HepG2 (cell line): Measurements from ENCODE around the gene BCAM. TPM values are rescaled to one million over a fixed set of nuclear protein-coding genes. Genes with fewer than 3 reads are reported as not detected.

Experiments
- ATAC-seq: fragments of 200-7000 bp; cut with Tn5 transposase; 3 replicates; pipeline ENCODE4 v1.9.1; 2020; ENCODE audit warnings: mild to moderate bottlenecking, moderate library complexity
- BruUV-seq: library from RNA; stranded (reverse); fragments of 400-500 nt; replicated peaks from 2 replicates; lab custom pipeline; 2021; lab: Mats Ljungman, UMichigan
- CTCF ChIA-PET: fragments of 300-600 bp; formaldehyde crosslinking; extraction: SDS; loops from one replicate; lab custom pipeline; 2021; ENCODE audit warnings: low total read pairs, inconsistent platforms, low intra/inter-chr PET ratio; lab: Yijun Ruan, JAX
- POLR2A ChIA-PET: fragments of 350-600 bp; sonication (Branson Sonifier 250); formaldehyde crosslinking; loops from one replicate; lab custom pipeline; 2020; ENCODE audit warnings: antibody characterized with exemption, inconsistent platforms; lab: Yijun Ruan, JAX
- DNase-seq: peaks from one replicate; pipeline ENCODE4 v3.0.0-alpha.2; 2015; ENCODE audit warnings: low spot score
- FAIRE-seq: peaks from 3 replicates; lab custom pipeline; 2011; peaks lifted over from hg19 to GRCh38; lab: Jason Lieb, UNC
- H2AFZ ChIP-seq: one replicate; pipeline ENCODE4 v1.6.1; 2011; ENCODE audit warnings: low read length, inconsistent platforms
- H3K27ac ChIP-seq: fragments of 300-600 bp; 3 replicates; pipeline ENCODE4 v1.8.0; 2011; ENCODE audit warnings: mixed run types, mild to moderate bottlenecking, mixed read lengths, low read length, inconsistent platforms; ENCODE audit not compliant: insufficient read depth; ENCODE audit errors: extremely low read length
- H3K27me3 ChIP-seq, 2 experiments: fragments of 200-600 bp in 1 of 2; 2 replicates in 1 of 2; 3 replicates in 1 of 2; pipeline versions ENCODE4 v1.6.0 to v1.8.0; 2011; ENCODE audit warnings: low read length in 2 of 2, mild to moderate bottlenecking in 2 of 2, moderate library complexity in 2 of 2, inconsistent platforms in 1 of 2; ENCODE audit not compliant: insufficient read depth in 2 of 2, control insufficient read depth in 1 of 2
- H3K36me3 ChIP-seq, 2 experiments: fragments of 200-600 bp in 1 of 2; replicated peaks in 1 of 2; 2 replicates in 1 of 2; 3 replicates in 1 of 2; pipeline versions ENCODE4 v1.5.1 to v1.8.0; 2011; ENCODE audit warnings: low read length in 2 of 2, inconsistent platforms in 1 of 2; ENCODE audit not compliant: insufficient read depth in 2 of 2, control insufficient read depth in 1 of 2
- H3K4me1 ChIP-seq: 2 replicates; pipeline ENCODE4 v1.5.1; 2012; ENCODE audit warnings: low read length, inconsistent platforms; ENCODE audit not compliant: insufficient read depth
- H3K4me2 ChIP-seq: 2 replicates; pipeline ENCODE4 v1.6.0; 2011; ENCODE audit warnings: low read depth, low read length, inconsistent platforms
- H3K4me3 ChIP-seq, 3 experiments: fragments of 200-600 bp in 1 of 3; sonication (generic), shearing (Covaris generic) in 1 of 3; replicated peaks in 1 of 3; 2 replicates each; pipeline ENCODE4 v1.5.1; 2011 to 2016; ENCODE audit warnings: low read length in 3 of 3, inconsistent platforms in 2 of 3, low read depth in 2 of 3, mild to moderate bottlenecking in 2 of 3, control low read depth in 1 of 3, mixed read lengths in 1 of 3; ENCODE audit not compliant: insufficient read depth in 1 of 3
- H3K79me2 ChIP-seq: one replicate; pipeline ENCODE4 v1.6.1; 2011; ENCODE audit warnings: low read length, inconsistent platforms; ENCODE audit not compliant: insufficient read depth
- H3K9ac ChIP-seq: 2 replicates; pipeline ENCODE4 v1.6.0; 2011; ENCODE audit warnings: mild to moderate bottlenecking, low read depth, low read length, inconsistent platforms; ENCODE audit not compliant: insufficient read depth
- H3K9me3 ChIP-seq: 2 replicates; pipeline ENCODE4 v1.5.1; 2012; ENCODE audit warnings: mild to moderate bottlenecking, low read length
- H4K20me1 ChIP-seq: 2 replicates; pipeline ENCODE4 v1.6.0; 2011; ENCODE audit warnings: inconsistent platforms, mild to moderate bottlenecking, low read length, moderate library complexity; ENCODE audit not compliant: insufficient read depth
- CBX1 ChIP-seq: IDR thresholded peaks from one replicate; pipeline ENCODE4 v1.6.1; 2016; ENCODE audit warnings: antibody characterized with exemption, low read depth
- CERS6 ChIP-seq: sonication (generic); formaldehyde crosslinking; IDR thresholded peaks from 2 replicates; pipeline ENCODE4 v1.5.0; 2020; ENCODE audit warnings: missing genetic modification reagents
- CSRNP2 ChIP-seq: sonication (generic); formaldehyde crosslinking; conservative IDR thresholded peaks from 2 replicates; pipeline ENCODE4 v1.8.0; 2022; ENCODE audit warnings: low read depth, missing genetic modification reagents
- EP300 ChIP-seq, 3 experiments: sonication (generic) in 1 of 3; formaldehyde crosslinking in 1 of 3; IDR thresholded peaks; 2 replicates each; pipeline versions ENCODE4 v1.5.1 to v1.6.1; 2011 to 2020; ENCODE audit warnings: low read depth in 2 of 3, low read length in 2 of 3, borderline replicate concordance in 1 of 3, improper control_type of control experiment in 1 of 3, mild to moderate bottlenecking in 1 of 3, missing genetic modification reagents in 1 of 3, moderate library complexity in 1 of 3
- FOXA1 ChIP-seq, 2 experiments: fragments of 450-650 bp in 1 of 2; sonication (generic) in 1 of 2; formaldehyde crosslinking in 1 of 2; IDR thresholded peaks; 2 replicates each; pipeline versions ENCODE4 v1.4.0 to v1.6.1; 2016 to 2020; ENCODE audit warnings: missing genetic modification reagents in 1 of 2
- IKZF4 ChIP-seq: sonication (generic); formaldehyde crosslinking; IDR thresholded peaks from 2 replicates; pipeline ENCODE4 v1.5.1; 2020; ENCODE audit warnings: borderline replicate concordance, mild to moderate bottlenecking, low read depth, missing genetic modification reagents; ENCODE audit errors: not compliant biosample characterization
- KAT2B ChIP-seq: fragments of 150-350 bp; IDR thresholded peaks from 2 replicates; pipeline ENCODE4 v1.6.1; 2014; ENCODE audit warnings: low read depth, low read length, borderline replicate concordance
- KLF11 ChIP-seq: IDR thresholded peaks from 2 replicates; pipeline ENCODE4 v1.6.1; 2016; ENCODE audit warnings: missing compliant biosample characterization
- MEIS1 ChIP-seq: sonication (generic); formaldehyde crosslinking; IDR thresholded peaks from 2 replicates; pipeline ENCODE4 v1.9.0; 2021; ENCODE audit warnings: mild to moderate bottlenecking, missing genetic modification reagents, moderate library complexity, borderline replicate concordance
- NCOA2 ChIP-seq: sonication (generic); formaldehyde crosslinking; IDR thresholded peaks from 2 replicates; pipeline ENCODE4 v1.8.0; 2022; ENCODE audit warnings: inconsistent platforms
- NR3C1 ChIP-seq: sonication (generic); formaldehyde crosslinking; IDR thresholded peaks from 2 replicates; pipeline ENCODE4 v1.4.0; 2020; ENCODE audit warnings: missing genetic modification reagents
- PPARG ChIP-seq: conservative IDR thresholded peaks from 2 replicates; pipeline ENCODE4 v1.6.1; 2016; ENCODE audit warnings: missing biosample characterization, missing genetic modification reagents
- RFX5 ChIP-seq: IDR thresholded peaks from 2 replicates; pipeline ENCODE4 v1.6.1; 2011; ENCODE audit warnings: low read depth, low read length, improper control_type of control experiment
- SAP130 ChIP-seq: IDR thresholded peaks from 2 replicates; pipeline ENCODE4 v1.6.1; 2016; ENCODE audit warnings: low read depth
- SNAI1 ChIP-seq: sonication (generic); formaldehyde crosslinking; IDR thresholded peaks from 2 replicates; pipeline ENCODE4 v1.5.0; 2020; ENCODE audit warnings: mild to moderate bottlenecking, missing genetic modification reagents, borderline replicate concordance
- SOX5 ChIP-seq: IDR thresholded peaks from 2 replicates; pipeline ENCODE4 v1.6.1; 2016; ENCODE audit warnings: borderline replicate concordance
- TMF1 ChIP-seq: sonication (generic); formaldehyde crosslinking; IDR thresholded peaks from 2 replicates; pipeline ENCODE4 v1.8.1; 2022; ENCODE audit warnings: low read depth, missing genetic modification reagents
- ZBTB7B ChIP-seq: sonication (generic); formaldehyde crosslinking; IDR thresholded peaks from 2 replicates; pipeline ENCODE4 v1.4.0; 2020; ENCODE audit warnings: missing genetic modification reagents
- ZNF484 ChIP-seq: sonication (generic); formaldehyde crosslinking; IDR thresholded peaks from 2 replicates; pipeline ENCODE4 v1.5.1; 2020; ENCODE audit warnings: mild to moderate bottlenecking, low read depth, missing genetic modification reagents, borderline replicate concordance
- ZNF589 ChIP-seq: sonication (generic); formaldehyde crosslinking; conservative IDR thresholded peaks from 2 replicates; pipeline ENCODE4 v1.8.0; 2022; ENCODE audit warnings: mild to moderate bottlenecking, moderate library complexity, missing genetic modification reagents
- ZSCAN21 ChIP-seq: sonication (generic); formaldehyde crosslinking; IDR thresholded peaks from 2 replicates; pipeline ENCODE4 v1.8.0; 2022; ENCODE audit warnings: mild to moderate bottlenecking, missing genetic modification reagents, moderate library complexity, borderline replicate concordance
- WGBS: methylation state at CpG from one replicate; pipeline ENCODE4 v1.1.6; 2017; ENCODE audit warnings: low lambda C conversion rate; 5-methylcytosine and 5-hydroxymethylcytosine counted together
- in situ Hi-C: cut with HindIII; loops from 2 replicates; pipeline ENCODE4 v1.10.0; 2017; ENCODE audit warnings: low pct_unique_long_range_greater_than_20kb; ENCODE audit not compliant: extremely low pct_ligation_motif_present
- intact Hi-C: fragments of 100-400 bp; cut with micrococcal nuclease; formaldehyde crosslinking; loops from one replicate; pipeline ENCODE4 v1.10.0; 2022; ENCODE audit not compliant: unreplicated experiment
- polyA plus RNA-seq, 8 experiments: library from polyadenylated mRNA; depleted of rRNA in 3 of 8; stranded (reverse) in 7 of 8; unstranded in 1 of 8; fragments of >200 nt; fragmentation: Illumina TruSeq in 4 of 8; extraction: Trizol in 4 of 8; gene quantifications; 2 replicates each; pipeline versions ENCODE4 v1.2.1 to v1.2.3, GENCODE V29; 2011 to 2016; ENCODE audit warnings: low read depth in 4 of 8, missing spikeins in 1 of 8, mixed read lengths in 1 of 8; ENCODE audit not compliant: insufficient read depth in 1 of 8
- total RNA-seq, 5 experiments: library from RNA; depleted of rRNA; stranded (reverse); fragments of >200 nt; fragmentation: Illumina TruSeq; extraction: Trizol; gene quantifications; 2 replicates each; pipeline ENCODE4 v1.2.3, GENCODE V29; 2016; ENCODE audit warnings: low read depth in 1 of 5

Gene BCAM
- total and polyA plus RNA-seq, 2 of the 13 experiments (the other 11 are each of a cell fraction or from before 2014, with no cell fraction given) = 51.2 to 62.7 TPM

DNA sequence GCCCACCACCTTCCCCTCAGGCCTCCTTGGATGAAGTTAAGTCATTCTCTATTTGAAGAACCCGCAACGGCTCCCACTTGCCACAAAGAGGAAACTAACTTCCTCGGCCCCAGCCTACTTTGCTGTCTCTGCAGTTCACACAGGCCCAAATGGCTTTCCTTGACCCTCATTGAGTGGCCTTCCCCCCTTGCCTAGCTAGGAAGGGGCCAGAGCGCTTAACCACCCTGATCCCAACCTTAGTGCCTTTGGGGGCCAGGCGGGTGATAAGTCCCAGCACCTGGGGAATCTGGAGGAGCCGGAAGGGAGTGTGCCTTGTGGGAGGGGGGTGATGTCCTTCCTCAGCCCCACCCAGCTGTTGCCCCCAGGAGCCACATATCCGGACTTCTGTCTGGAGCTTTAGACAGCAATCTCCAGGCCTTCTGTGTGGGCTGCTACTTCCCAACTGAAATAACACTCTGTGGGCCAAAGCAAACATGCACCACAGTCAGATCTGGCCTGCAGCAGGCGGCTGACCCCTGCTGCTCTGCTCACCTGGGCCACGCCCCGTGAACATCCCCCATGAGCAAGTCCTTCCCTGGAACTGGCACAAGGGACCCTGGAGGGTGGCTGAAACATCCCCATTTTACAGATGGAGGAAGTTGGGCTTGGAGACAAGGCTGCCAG lies 47.6 kb downstream of the BCAM start:
- H3K4me3 ChIP-seq = peak overlapping the region in 1 of 3 experiments; percentile 20; a peak in 1 of 6 replicates
- peaks cover 57% of the 10 kb centered on the region for H3K79me2 ChIP-seq
- WGBS = 29% methylated on average over 8 of the region's 10 CpGs
- DNase-seq (peak; percentile 64), FAIRE-seq (peak; percentile 67), ATAC-seq (peak; percentile 76)
- no peak overlapping the region for H2AFZ ChIP-seq
- peak overlapping the region; percentile 19; the same call in 1 of the 2 replicates for H3K9ac ChIP-seq
- H3K9me3 ChIP-seq = no peaks in the 10 kb centered on the region
- no TSS peak for BruUV-seq
- H4K20me1 ChIP-seq = peaks cover 21% of the 10 kb centered on the region
- ChIA-PET POLR2A (interaction anchor here (0.9 to 3.6 kb wide), 5 partner anchors 9 to 49 kb away, joined by 3 to 36 read pairs (median 11); partner anchors contain the start of genes APOE, NECTIN2 and TOMM40), CTCF (no interaction called here)
- peak overlapping the region; percentile 72 for H3K27ac ChIP-seq
- peaks cover 5 to 24% of the 10 kb centered on the region in 2 experiments; a peak in 4 of 5 replicates for H3K36me3 ChIP-seq
- intact Hi-C loops = no loop called here
- peak overlapping the region; percentile 53 for H3K4me2 ChIP-seq
- H3K4me1 ChIP-seq = peaks cover 69% of the 10 kb centered on the region
- H3K27me3 ChIP-seq = no peaks in the 10 kb centered on the region
- in situ Hi-C loops = no loop called here
- TF ChIP-seq ZSCAN21 (no peak), NCOA2 (CRISPR knock-in tag) (peak; percentile 46; the same call in 1 of the 2 replicates), FOXA1 (IDR thresholded peaks at IDR 0.05) (no peak), FOXA1 (CRISPR knock-in tag; IDR thresholded peaks at IDR 0.05) (peak; percentile 83), IKZF4 (CRISPR knock-in tag) (no peak), SOX5 (CRISPR knock-in tag) (peak; percentile 42; the same call in 1 of the 2 replicates), ZNF589 (CRISPR knock-in tag) (no peak), SAP130 (CRISPR knock-in tag) (peak; percentile 57), ZNF484 (CRISPR knock-in tag) (no peak), NR3C1 (CRISPR knock-in tag) (no peak), KAT2B (no peak), KLF11 (CRISPR knock-in tag) (no peak), TMF1 (CRISPR knock-in tag) (no peak), CERS6 (no peak), SNAI1 (0 out of 2 replicates have a peak, but pooled peaks have one; percentile 47), ZBTB7B (peak; percentile 76; the same call in 1 of the 2 replicates), CBX1 (no peak), MEIS1 (CRISPR knock-in tag) (no peak), RFX5 (no peak), PPARG (CRISPR knock-in tag) (no peak), EP300 (IDR thresholded peaks at IDR 0.05; ENCODE audit: low read depth in 2 of 2, low read length in 2 of 2) (0 out of 4 replicates have a peak, but pooled peaks of 1 of the 2 experiments have one; percentile 7), EP300 (CRISPR knock-in tag; IDR thresholded peaks at IDR 0.05; ENCODE audit: borderline replicate concordance) (no peak), CSRNP2 (no peak)
